Stimulated activated CD8-positive, alpha-beta memory T cell treated with anti-CD3 and anti-CD28 coated beads, Interleukin-2, amount 100 ng/mL, for 1 hour (primary cell): ENCODE data around the gene RAPGEF6.
"Not testable (repeated sequence)": the region's sequence is repeated elsewhere in the genome, so short reads cannot be mapped to it uniquely, and the experiment has no call there.

ENCODE experiments used
- DNase-seq, 2 donors: peaks; one replicate each; pipeline ENCODE4 v3.0.0-alpha.2; 2020; ENCODE audit warnings: low read depth in 2 of 2

RAPGEF6 gene

DNA sequence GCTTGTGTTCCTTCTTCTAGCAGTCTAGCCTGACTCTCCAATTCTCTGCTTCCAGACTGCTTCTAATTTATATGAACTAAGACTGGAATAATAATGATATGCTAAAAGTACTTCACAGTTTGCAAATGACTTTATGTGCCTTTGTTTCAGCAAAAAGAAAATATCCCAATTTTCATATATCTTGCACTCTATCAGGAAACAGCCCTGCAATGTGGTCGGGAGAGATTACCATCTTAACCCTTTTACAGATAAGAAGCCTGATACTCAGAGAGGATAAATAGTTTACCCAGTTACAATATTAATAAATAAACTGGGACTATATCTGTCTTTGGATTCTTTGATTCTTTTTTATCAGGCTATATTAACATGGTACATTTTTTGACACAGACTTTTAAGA lies 245.2 kb downstream of the RAPGEF6 start:
- DNase-seq: no peak

DNA sequence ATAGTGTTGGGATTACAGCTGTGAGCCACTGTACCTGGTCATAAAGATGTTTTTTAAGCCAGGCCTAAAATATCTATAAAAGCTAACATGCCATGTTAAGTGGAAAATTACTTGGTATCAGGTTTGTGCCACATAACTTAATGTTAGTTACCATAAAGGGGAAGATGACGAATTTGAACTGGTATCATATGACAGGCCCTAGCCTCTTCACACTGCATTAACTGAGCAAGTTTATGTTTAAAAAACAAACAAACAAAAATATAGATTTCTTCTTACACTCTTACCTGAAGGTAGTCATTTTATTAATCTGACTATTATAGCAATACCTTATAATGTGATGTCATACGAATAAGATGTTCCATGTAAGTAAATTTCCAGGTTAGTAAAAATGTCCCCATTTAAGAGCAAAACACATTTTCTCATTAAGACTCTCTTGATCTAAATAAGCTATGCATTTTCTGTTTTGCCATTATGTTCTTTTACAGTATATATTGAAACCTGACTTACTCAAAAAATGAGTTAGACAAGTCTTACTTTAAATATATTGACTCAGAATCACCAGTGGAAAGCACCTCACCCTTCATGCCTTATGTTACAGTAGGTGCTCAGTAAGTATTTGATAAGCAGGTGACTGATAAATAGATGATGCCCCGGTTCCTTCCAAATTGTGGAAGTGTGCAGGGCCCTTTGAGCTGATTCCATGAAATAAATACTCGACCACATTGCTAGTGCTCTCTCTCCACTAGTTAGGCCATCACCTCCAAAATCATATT lies 245.7 kb downstream of the RAPGEF6 start:
- DNase-seq: no peak

DNA sequence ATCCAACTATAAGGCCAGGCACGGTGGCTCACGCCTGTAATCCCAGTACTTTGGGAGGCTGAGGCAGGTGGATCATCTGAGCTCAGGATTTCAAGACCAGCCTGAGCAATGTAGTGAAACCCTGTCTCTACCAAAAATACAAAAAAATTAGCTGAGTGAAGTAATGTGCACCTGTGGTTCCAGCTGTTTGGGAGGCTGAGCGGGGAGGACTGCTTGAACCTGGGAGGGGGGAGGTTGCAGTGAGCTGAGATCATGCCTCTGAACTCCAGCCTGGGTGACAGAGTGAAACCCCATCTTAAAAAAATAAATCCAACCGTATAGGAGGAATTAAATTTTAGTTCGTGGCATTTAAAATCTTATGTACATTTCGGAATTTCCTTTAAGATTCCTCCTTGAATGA lies 247.8 kb downstream of the RAPGEF6 start:
- no peak for DNase-seq

DNA sequence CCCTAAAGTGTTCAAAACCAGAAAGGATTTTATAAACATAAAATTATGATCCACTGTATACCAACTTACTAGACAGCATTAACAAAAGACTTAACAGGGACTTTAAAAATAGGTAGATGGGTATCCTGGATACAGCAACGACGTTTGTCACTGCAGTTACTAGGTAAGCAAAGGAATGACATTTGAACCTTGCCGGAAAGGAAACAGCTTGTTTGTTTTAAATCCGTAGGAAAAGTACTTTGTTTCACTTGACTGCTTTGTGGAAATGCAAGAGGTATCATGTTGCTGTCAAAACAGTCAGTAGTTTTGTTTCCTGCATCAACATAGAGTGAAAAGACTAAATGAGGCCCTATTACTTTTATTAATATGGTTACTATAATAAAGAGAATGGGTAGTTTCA lies 248.2 kb downstream of the RAPGEF6 start:
- DNase-seq: no peak

DNA sequence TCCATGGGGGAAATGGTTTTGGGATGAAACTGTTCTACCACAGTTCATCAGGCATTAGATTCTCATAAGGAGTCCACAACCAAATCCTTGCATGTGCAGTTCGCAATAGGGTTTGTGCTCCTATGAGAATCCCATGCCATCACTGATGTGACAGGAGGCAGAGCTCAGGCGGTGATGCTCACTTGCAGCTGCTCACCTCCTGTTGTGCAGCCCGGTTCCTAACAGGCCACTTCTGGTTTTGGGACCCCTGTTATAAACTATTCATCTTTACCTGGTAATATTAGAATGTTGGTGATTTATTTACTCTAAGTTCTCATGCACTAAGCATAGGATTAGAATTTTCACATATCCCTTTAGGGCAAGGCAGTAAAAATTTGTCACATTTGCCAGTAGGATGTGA lies 248.9 kb downstream of the RAPGEF6 start:
- DNase-seq: no peak

DNA sequence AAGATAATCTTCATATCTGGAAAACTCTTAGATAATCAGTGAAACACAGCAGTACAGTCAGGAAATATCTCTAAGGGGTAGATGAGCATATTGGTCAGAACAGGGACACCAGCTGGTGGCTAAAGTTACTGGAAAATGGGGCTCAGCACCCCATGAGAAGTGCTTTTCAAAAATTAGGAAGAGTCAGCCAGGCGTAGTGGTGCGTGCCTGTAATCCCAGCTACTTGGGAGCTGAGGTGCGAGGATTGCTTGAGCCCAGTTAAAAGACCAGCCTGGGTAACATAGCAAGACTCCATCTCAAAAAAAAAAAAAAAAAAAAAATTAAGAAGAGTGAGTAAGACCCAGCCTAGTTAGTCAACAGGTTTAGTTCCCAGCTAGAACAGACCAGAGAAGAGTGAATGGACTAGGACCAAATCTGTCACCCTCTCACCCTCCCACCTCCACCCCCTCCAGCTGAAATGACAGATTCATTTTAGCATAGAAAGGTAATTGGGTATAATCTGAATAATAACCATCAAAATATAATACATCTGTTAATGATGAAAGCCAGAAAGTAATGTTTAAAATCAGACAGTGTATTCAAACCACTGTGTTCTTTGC lies 250.3 kb downstream of the RAPGEF6 start:
- DNase-seq: no peak

DNA sequence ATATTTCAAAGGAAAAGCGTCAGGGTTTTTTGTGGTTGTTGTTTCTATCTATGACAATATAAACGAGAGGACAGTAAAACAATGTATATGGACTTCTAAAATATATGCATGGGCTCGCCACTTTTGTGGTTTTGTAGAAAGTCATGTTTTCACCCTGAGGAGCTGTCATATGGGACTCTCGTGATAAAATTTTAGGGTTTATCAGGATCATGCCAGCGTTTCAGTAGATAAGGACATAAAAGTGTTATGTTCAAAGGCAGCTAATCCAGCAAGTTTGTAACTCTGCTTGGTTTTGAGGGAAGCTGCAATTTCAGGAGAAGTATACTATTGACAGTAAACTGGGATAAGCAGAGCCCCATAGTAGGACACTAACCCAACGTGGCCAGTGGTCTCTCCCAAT lies 250.9 kb downstream of the RAPGEF6 start:
- DNase-seq: no peak

DNA sequence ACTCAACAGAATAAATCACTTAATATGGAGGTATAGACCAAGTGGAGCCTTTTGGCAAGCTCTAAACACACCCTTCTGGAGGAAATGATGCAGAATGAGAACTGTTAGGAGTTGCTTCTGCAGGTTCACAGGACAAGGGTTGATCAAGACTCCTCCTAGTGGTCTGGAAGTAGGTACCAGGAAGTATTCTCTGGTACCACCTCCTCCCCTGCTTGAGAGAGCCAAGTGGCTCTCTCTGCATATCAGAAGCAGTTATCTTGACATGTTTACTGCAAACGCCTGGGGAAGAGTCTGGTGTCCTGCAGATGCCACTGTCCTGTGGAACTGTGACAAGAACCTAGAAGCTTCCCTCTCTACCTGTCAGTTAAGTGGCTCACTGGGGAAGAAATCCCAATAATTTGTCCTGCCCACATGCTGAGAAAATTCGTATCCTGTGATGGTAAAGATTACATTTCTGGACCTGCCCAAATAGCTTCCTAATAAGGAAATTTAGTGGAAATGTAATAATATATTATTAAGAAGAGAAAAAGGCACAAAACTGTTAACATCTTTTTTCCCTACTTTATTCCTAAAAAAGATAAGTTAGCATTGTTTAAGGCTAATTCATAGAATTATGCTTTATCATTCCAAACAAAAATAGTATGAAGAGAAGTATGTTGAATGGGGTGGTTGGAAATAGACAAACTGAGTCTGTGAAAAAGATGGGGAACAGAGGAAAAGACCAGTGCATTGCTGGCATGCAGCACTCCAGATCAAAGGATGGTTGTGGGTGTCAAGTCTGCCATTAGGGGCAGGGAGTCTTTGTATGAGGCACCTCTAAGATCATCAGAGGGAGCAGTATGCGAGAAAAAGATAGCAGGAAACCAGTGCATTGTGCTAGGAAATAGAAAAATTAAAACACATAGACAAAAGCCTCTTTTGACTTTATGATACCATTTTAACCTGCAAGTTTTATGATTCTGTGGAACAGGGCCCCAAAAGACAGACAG lies 252.3 kb downstream of the RAPGEF6 start:
- DNase-seq: no peak

DNA sequence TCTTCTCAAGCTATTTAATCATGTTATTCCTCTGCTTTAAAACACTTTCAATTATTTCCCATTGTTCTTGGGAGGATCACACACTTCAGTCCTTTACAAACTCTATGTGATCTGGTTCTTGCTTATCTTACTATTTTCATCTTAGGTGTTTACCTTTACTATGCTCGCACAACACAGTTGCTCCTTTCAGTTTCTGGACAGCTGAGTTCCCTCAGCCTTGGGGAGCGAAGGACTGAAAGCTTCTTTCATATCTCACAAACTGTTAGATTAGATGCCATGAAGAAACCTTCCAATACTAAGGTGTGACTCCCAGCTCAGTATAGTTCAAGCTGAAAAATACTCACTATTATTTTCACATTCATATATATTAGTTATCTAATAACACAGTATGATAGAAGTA lies 253.3 kb downstream of the RAPGEF6 start:
- DNase-seq: no peak

DNA sequence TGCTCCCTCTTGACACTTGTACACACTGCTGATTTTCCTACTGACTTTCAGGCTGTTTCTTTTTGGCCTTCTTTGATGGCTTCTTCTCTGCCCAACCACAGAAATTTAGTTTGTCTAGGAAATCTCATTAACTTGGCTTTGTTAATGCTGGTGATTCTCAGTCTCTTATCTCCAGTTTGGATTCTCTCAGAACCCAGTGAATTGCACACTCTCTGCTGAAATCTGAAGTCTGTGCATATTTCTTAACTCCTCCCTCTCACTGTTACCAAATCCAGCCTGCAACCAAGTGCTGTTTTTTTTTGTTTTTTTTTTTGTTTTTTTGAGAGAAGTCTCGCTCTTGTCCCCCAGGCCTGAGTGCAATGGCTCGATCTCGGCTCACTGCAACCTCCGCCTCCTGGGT lies 254.0 kb downstream of the RAPGEF6 start:
- DNase-seq: no peak

DNA sequence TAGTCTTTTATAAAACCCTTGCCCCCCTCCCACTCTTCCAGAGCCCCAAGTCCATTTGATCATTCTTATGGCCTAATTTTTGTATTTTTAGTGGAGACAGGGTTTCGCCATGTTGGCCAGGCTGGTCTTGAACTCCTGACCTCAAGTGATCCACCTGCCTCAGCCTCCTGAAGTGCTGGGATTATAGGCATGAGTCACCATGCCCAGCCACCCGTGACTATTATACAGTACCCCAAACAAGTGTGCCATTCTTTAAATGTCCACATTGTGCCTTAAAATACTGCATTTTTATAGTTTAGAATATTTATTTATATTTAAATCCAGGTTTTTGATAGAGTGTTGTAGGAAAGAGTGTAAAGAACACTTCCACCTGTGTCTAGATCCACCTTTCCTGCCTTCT lies 254.8 kb downstream of the RAPGEF6 start:
- DNase-seq: not testable (repeated sequence)

DNA sequence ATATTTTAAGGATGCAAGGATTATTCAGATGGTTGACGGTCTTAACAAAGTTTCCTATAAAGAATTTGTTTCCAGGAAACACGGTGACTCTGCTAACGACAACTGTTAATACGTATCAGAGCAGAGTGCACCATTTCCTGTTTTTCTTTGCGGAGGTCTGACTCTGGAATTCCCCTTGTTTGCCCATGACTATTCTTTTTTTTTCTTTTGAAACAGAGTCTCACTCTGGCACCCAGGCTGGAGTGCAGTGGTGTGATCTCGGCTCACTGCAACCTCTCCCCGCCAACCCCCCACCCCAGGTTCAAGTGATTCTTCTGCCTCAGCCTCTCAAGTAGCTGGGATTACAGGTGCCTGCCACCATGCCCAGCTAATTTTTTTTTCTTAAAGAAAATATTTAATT lies 255.3 kb downstream of the RAPGEF6 start:
- peak; percentile 31 to 34 for DNase-seq

DNA sequence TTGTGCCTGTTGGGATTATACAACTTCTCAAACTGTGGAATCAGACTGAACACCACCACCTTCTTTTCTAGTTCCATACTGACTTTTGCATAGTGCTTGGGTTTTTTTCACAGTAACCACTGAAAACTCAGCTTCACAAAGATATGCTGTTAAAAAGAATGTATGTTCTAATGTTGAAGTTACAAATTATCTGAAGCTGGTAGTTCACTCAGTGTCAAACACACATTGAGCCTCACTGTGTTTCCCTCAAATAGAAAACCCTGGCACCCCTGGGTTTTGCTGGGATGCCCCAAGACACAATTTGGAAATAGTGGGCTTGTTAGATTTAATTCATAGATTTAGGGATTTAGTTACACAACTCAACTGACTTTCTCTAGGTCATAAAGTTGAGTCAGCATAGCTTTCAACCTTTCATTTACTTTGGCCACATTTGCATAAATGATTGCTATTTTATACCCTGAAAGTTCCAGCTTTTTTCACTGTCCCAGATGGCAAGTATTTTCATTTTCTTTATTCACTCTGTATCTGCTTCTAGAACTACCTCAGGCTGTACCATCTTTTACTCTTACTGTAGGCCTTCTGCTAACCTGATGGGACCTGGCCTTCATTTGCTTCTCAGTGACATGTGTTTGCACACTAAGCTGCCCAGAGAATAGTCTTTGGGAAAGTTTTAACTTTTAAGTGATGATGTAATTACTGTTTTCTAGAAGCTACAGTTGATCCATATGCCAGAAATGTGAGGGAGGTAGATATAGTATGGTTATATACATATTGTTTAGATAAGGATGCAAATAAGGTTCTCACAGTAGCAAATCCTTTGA lies 256.1 kb downstream of the RAPGEF6 start:
- DNase-seq: no peak

DNA sequence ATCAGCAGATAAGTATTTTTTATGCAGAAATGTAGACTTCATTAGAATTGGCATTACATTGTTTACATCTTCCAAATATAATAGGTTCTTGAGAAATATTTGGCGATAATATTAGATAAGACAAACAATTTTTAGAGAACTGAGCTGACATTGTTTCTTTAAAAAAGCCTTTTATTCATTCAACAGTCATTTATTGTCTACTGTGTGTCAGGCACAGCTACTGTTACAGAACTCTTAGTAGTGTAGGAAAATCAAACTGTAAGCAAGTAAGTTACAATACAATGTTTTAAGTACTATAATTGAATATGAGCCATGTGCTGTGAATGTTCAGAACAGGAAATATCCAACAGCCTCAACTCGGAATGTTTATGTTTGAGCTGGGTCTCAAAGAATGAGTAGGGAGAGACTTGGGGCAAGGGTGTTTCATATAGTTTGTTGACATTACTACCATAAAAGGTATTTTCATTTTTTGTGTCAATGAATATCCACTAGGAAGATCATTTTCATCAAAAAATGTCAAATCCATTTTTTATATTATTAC lies 257.2 kb downstream of the RAPGEF6 start:
- DNase-seq: no peak

DNA sequence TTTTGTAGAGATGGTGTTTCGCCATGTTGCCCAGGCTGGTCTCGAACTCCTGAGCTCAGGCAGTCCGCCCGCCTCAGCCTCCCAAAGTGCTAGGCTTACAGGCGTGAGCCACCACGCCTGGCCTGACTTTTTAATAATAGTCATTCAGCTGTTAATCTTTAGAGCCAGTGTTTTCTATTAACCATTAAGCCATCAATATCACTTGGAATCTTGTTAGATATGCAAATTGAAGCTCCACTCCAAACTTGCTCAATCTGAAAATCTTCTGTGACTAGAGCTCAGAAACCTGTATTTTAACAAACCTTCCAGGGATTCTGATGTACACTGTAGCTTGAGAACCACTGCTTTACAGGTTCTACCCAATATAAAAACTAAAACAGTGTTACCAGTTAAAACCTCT lies 257.7 kb downstream of the RAPGEF6 start:
- no peak for DNase-seq

DNA sequence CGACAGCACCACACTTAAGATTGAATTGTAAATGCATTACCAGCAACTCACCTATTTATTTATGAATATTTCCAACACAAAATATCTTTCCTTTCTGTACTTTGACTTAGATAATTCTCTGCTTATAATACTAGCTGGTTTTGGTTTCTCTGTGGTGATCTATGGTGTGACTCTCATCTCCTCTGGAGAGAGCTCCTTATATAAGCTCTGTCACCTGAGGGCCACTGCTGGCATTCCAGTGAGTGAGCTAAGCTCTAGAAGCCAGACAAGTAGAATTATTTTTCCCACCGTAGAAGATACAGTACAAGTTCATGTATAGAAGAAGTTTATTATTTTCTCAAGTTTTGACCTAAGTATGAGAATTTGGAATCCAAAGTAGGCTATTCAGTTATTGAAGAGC lies 259.7 kb downstream of the RAPGEF6 start:
- no peak for DNase-seq
